Kidney capillary endothelial cell (primary cell): ENCODE data around the gene GRHL3.

ENCODE experiments used
- DNase-seq: peaks from one replicate; pipeline ENCODE4 v3.0.0-alpha.2; 2018; ENCODE audit warnings: low spot score

Gene GRHL3

GRCh38 chr1:24318615-24319311 lies 394 bp upstream of the GRHL3 start:
- DNase-seq: no peak

- DNase-seq: no peak
Measured at GRCh38 chr1:24319962-24320361, 805 bp downstream of the GRHL3 start.

- no peak for DNase-seq
Measured at GRCh38 chr1:24321126-24321525, 2.0 kb downstream of the GRHL3 start.

GRCh38 chr1:24321697-24322469 lies 2.7 kb downstream of the GRHL3 start:
- DNase-seq: peak; percentile 33

GRCh38 chr1:24322470-24323177 lies 3.5 kb downstream of the GRHL3 start:
- DNase-seq: no peak

DNA sequence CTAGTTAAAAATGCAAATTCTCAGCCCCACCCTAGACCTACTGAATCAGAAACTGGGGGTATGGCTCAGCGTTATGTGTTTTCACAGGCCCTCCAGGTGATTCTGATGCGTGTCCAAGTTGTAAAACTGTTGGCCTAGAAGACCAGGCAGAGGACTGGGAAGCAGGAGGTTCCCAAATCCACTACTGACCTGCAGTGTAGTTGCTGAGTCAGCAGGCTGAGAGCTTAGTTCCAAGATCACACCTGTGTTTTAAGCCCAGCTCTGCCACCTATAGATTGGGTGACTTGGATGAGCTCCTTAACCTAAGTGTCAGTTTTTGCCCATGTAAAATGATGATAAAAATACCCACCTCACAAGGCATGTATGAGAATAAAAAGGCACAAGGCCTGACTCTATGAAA lies 4.1 kb downstream of the GRHL3 start:
- DNase-seq: no peak

GRCh38 chr1:24324903-24325302 lies 5.7 kb downstream of the GRHL3 start:
- DNase-seq: no peak

DNA sequence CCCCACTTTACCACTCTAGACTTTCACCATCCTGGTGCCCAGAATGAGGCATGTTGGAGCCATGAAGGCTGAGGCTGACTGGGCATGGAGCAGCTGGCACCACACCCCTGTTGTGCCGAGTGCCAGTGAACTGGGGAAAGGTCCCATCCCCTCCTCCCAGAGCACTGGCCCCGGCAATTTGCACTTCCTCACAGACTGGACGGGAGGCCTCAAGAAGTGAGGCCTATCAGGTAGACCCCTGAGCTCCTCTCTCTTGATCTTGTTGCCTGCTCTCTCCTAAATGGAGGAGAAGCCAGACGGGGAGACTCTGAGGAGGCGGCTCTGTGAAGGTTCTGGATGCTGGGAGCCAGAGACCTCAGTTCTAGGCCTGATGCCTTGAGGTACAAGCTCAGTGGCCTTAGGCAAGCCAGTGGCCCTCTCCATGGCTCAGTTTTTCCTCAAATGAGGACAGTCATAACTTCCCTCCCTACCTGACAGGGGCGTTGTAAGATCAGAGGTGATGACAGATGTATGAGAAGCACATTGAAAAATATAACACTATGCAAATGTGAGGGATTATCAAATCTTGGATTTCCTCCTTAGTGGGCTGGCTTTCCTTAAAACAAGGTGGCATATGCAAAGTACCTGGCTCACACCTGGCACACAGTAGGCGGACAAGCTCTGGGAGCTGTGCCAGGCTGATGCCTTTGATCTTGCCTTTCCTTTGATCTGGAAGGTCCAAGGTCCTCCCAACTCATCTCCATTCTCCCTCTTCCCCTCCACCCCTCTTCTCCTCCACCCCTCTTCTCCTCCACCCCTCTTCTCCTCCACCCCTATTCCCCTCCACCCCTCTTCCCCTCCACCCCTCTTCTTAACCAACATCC lies 6.7 kb downstream of the GRHL3 start:
- no peak for DNase-seq

GRCh38 chr1:24327486-24327885 lies 8.3 kb downstream of the GRHL3 start:
- no peak for DNase-seq

- DNase-seq: no peak
Measured at GRCh38 chr1:24327891-24328290, 8.7 kb downstream of the GRHL3 start.

DNA sequence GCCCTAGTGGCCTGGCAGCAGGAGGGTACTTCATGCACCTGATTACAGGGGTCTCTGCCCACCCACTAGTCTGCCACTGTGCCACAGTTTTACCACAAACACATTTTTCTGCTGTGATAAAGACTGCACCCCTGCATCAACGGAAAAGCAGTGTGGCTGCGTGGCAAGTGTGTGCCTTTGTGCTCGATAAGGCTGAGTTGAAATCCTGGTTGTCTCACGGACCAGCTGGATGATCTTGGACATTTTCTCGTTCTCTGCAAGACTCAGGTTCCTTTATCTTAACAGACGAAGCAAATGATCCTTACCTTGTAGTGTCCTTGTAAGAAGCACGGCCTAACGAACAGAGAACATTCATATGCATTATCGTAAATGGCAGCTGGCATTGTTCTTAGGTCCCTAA lies 10.2 kb downstream of the GRHL3 start:
- no peak for DNase-seq

- no peak for DNase-seq
Measured at GRCh38 chr1:24329797-24330543, 10.8 kb downstream of the GRHL3 start.

DNA sequence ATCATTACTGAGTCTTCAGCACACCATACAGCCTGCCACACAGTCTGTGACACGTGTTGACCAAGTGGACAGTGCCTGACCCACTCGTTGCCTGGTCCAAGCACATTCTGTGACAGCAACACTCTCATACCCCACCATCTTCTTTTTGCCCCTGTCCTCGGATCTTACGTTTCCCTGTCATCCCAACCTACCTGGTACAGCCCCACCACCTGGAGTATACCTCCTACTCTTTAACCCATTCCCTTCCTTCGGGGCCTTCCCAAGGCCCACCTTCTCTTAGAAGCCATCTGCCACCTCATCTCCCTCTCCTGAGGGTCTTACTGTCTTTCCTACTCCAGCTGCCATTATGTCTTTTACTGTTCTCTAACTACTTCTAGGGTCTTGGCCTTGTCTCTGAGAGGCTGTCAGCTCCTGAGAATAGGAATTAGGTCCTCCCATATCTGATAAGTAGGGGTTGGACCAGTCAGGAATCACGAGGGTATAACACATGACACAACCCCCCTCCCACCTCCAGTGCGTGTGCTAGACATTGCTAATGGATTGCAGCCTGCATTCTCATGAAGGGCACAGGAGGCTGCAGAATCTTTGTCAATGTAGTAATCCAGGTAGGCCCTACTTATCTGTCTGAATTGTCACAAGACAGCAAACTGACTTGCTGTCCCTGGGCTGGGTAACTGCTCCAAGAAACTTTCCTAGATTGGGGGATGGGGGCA lies 13.0 kb downstream of the GRHL3 start:
- no peak for DNase-seq

- no peak for DNase-seq
Measured at GRCh38 chr1:24336075-24336474, 16.9 kb downstream of the GRHL3 start.

DNA sequence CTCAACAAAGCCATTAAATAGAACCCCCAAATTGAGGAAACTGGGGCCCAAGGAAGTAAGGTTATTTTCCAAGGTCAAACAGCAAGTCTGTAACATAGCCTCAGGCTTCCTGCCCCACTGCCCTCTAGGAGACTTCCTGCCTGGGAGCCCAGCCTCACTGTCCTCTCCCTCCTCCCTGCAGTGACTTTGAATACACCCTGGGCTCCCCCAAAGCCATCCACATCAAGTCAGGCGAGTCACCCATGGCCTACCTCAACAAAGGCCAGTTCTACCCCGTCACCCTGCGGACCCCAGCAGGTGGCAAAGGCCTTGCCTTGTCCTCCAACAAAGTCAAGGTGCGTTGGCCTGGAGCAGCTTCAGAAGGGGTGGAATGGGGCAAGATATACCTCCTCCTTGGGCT lies 18.3 kb downstream of the GRHL3 start:
- DNase-seq: no peak

DNA sequence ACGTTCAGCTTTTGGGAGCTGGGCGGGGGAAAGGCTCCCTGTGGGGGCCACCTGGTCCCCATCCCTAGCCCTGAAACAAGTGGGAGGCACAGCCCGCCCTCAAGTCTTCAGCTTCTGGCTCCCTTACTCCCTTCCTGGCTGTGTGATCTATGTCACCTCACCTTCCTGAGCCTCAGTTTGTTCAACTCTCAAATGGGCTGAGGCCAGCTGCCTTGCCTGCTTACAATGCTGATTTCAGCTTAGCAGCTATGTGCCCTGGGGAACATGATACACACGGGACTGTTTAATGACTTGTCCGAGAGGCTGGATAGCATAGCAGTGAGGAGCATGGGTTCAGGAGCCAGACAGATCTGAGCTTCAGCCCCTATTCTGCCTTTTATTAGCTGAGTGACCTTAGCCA lies 19.3 kb downstream of the GRHL3 start:
- no peak for DNase-seq

DNA sequence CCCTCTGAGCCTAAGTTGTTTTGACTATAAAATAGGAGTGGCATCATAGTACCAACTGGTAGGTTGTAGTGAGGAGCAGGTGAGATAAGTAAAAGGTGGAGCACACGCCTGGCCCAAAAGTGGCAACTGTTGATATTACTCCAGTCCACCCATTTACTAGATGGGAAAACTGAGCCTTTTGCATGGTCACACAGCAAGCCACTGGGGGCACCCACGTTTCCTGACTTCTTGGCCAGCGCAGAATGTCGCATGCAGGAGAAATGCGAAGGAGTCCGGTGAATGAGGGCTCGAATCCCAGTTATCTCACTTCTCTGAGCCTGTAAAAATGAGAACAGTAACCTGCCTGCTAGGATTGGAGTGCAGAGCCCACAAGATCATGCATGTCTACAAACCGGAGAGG lies 20.8 kb downstream of the GRHL3 start:
- no peak for DNase-seq

- DNase-seq: no peak
Measured at GRCh38 chr1:24340770-24341169, 21.6 kb downstream of the GRHL3 start.

DNA sequence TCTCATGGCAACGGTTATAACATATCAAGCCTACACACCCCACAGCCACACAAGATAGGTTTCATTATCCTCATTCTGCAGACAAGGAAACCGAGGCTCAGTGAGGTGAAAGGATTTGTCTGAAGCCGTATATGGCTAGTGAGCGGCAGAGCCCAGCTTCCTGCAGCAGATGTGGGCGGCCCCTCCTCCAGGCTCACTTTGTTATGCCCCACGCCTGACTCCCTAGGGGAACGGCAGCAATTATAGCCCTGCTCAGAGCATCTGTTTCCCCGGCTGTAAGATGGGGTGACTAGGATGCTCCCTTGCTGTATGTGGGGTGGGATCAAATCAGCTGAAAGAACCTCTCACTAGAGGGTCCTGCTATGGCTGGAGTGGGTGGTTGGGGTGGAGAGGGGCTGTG lies 22.1 kb downstream of the GRHL3 start:
- no peak for DNase-seq

DNA sequence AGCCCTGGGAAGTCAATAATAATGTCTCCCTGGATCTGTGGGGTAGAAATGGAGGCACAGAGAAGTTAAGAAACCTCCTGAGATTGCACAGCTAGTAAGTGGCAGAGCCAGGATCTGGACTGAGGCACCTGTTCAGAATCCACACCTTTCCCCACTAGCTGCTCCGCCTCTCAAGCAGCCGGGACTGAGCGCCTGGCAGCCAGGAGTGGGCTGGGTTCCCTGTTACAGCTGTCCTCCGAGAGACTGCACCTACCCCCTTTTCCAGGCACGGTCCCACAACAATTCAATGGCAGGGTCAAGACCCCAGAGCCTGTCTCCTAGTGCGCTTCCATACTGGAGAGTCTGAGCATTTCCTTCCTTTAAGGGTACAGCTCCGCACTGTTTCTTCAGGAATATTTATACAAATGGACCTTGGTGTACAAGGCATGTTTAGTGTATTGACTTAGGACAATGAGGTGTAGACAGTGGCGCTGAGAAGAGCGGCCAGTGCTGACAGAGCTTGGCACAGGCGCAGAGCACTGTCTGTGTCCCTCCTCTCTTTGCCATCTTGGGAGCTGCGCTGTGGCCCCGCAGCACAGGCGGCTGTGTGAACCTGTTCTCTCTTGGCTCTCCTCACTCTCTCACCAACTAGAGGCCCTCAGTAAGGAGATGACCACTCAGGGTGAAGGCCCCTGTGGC lies 24.4 kb downstream of the GRHL3 start:
- DNase-seq: no peak
